ACC112 (cell line): Measurements from ENCODE around the gene PSMD9.
"Not testable (repeated sequence)": the region's sequence is repeated elsewhere in the genome, so short reads cannot be mapped to it uniquely, and the experiment has no call there.

Experiments
- H2AFZ ChIP-seq: fragments of 200-600 bp; sonication (generic); one replicate; pipeline ENCODE4 v1.6.0; 2017; ENCODE audit warnings: antibody characterized with exemption, low read length; ENCODE audit not compliant: unreplicated experiment
- H3K27ac ChIP-seq: fragments of 200-600 bp; sonication (generic); 2 replicates; pipeline ENCODE4 v1.5.1; 2014; ENCODE audit warnings: low read depth, mild to moderate bottlenecking, antibody characterized with exemption, low read length, moderate library complexity
- H3K27me3 ChIP-seq: fragments of 200-600 bp; sonication (generic); 2 replicates; pipeline ENCODE4 v1.6.1; 2014; ENCODE audit warnings: mild to moderate bottlenecking, antibody characterized with exemption, low read length, moderate library complexity, mixed read lengths; ENCODE audit not compliant: insufficient read depth
- H3K36me3 ChIP-seq: fragments of 200-600 bp; sonication (generic); 2 replicates; pipeline ENCODE4 v1.6.1; 2016; ENCODE audit warnings: mild to moderate bottlenecking, antibody characterized with exemption, low read length, moderate library complexity, mixed read lengths; ENCODE audit not compliant: insufficient read depth
- H3K4me1 ChIP-seq: fragments of 200-600 bp; sonication (generic); one replicate; pipeline ENCODE4 v1.6.1; 2016; ENCODE audit warnings: low read length, mixed read lengths; ENCODE audit not compliant: insufficient read depth, unreplicated experiment, control insufficient read depth
- H3K4me3 ChIP-seq: fragments of 200-600 bp; sonication (generic); 2 replicates; pipeline ENCODE4 v1.5.1; 2014; ENCODE audit warnings: mild to moderate bottlenecking, low read depth, low read length
- H3K79me2 ChIP-seq: fragments of 200-600 bp; sonication (generic); one replicate; pipeline ENCODE4 v1.6.0; 2016; ENCODE audit warnings: low read length; ENCODE audit not compliant: control insufficient read depth, unreplicated experiment, insufficient read depth

Gene PSMD9, protein sequence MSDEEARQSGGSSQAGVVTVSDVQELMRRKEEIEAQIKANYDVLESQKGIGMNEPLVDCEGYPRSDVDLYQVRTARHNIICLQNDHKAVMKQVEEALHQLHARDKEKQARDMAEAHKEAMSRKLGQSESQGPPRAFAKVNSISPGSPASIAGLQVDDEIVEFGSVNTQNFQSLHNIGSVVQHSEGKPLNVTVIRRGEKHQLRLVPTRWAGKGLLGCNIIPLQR

DNA sequence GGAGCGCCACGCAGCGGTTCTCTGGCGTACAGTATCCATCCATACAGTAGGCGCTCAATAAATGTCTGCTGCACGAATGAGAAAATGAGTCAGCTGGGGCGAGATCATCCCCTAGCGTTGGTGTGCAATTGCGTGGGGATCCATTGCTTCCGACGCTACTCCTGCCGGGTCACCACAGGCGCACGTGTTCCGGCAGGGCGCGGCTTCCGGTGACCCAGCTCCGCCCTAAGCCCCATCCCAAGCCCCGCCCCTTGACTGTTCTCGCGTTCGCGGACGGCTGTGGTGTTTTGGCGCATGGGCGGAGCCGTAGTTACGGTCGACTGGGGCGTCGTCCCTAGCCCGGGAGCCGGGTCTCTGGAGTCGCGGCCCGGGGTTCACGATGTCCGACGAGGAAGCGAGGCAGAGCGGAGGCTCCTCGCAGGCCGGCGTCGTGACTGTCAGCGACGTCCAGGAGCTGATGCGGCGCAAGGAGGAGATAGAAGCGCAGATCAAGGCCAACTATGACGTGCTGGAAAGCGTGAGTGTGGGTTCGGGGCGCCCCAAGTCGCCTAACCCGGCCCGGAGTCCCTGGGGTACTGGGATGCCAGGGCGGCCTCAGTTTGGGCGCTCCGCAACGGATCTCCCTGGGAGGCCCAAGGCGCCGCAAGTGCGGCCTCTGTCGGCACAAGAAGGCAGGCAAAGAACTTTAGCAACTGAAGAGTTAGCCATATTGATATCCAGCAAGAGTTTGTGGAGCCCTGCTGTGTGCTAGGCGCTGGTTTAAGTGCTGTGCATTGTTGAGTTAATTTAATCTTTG is at the start of gene PSMD9:
TSS of gene PSMD9 (plus strand) at position 313 of the 796 bp plus-strand sequence. CDS start at position 380, 67 bp downstream.
- H3K27me3 ChIP-seq = no peaks in the 10 kb centered on the region
- H3K36me3 ChIP-seq = peaks cover 3% of the 10 kb centered on the region; the same call in 1 of the 2 replicates
- H3K79me2 ChIP-seq = peaks cover 36% of the 10 kb centered on the region
- H2AFZ ChIP-seq = peak within 1 kb of the TSS; percentile 62
- peak within 1 kb of the TSS; percentile 91 for H3K4me3 ChIP-seq
- peak within 1 kb of the TSS; percentile 87 for H3K27ac ChIP-seq
- peaks cover 12% of the 10 kb centered on the region for H3K4me1 ChIP-seq

DNA sequence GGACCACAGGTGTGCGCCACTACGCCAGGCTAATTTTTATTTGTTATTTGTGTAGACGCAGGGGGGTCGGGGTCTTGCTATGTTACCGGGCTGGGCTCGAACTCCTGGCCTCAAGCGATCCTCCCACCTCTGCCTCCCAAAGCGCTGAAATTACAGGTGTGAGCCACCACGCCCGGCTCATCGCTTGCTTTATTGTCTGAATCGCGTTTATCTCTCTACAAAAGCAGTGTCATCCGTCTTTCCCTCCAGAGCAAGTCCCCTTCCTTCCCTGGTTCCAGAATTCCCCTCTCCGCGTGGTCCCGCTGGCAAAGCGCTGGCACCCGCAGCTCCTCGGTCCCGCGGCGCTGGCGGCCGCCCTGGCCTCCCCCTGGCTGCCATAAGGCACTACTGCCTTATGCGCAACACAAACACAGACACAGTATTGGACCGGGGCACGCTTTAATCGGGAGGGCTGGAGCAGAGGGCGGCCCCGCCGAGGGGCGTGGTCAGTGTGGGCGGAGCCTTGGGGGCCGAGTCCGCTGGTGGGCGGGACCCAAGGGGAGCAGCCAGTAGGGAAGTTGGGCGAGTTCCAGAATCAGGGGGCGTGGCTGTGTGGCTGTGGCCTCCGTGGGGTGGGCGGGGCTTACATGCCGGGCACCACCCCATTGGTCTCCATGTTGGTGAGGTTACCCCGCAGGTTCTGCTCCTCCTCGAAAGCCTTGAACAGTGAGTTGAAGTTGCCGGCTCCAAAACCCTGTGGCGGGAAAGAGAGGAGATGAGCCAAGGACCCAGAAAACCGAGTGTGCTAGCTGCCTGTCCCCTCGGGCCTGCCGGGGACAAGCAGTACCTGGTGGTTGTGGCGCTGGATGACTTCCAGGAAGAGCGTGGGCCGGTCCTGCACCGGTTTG is 49.2 kb upstream of the PSMD9 start:
- no peak overlapping the region for H3K27ac ChIP-seq
- no peaks in the 10 kb centered on the region for H3K79me2 ChIP-seq
- no peaks in the 10 kb centered on the region for H3K4me1 ChIP-seq
- H2AFZ ChIP-seq = peak overlapping the region; percentile 66
- H3K36me3 ChIP-seq = no peaks in the 10 kb centered on the region
- H3K4me3 ChIP-seq = peak overlapping the region; percentile 85
- no peaks in the 10 kb centered on the region for H3K27me3 ChIP-seq

DNA sequence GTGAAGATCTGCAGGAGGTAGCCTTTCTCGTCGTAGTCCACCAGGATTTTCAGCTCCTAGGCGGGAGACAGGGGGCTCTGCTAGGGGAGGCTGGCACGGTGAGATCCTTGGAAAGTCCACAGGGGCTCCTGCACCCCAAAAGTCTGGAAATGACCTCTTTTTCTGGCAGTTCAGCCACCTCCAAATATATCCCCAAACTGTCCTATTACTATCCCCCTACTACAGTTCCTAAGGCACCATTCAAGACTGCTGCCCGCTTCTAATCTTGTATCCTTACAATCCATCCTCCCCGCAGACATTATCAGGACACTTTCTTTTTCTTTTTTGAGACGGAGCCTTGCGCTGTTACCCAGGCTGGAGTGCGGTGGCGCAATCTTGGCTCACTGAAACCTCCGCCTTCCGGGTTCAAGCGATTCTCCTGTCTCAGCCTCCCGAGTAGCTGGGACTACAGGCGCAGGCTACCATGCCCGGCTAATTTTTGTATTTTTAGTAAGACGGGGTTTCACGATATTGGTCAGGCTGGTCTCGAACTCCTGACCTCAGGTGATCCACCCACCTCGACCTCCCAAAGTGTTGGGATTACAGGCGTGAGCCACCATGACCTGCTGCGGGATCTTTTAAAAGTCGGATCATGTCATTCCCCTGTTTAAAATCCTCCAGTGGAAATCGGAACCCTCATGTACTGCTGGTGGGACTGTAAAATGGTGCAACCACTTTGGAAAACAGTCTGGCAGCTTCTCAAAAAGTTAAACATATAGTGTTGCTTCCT is 48.4 kb upstream of the PSMD9 start:
- Histone ChIP-seq H3K4me3 (peak overlapping the region; percentile 85), H2AFZ (peak overlapping the region; percentile 66), H3K27me3 (no peaks in the 10 kb centered on the region), H3K4me1 (no peaks in the 10 kb centered on the region), H3K79me2 (no peaks in the 10 kb centered on the region), H3K27ac (no peak overlapping the region), H3K36me3 (no peaks in the 10 kb centered on the region)

DNA sequence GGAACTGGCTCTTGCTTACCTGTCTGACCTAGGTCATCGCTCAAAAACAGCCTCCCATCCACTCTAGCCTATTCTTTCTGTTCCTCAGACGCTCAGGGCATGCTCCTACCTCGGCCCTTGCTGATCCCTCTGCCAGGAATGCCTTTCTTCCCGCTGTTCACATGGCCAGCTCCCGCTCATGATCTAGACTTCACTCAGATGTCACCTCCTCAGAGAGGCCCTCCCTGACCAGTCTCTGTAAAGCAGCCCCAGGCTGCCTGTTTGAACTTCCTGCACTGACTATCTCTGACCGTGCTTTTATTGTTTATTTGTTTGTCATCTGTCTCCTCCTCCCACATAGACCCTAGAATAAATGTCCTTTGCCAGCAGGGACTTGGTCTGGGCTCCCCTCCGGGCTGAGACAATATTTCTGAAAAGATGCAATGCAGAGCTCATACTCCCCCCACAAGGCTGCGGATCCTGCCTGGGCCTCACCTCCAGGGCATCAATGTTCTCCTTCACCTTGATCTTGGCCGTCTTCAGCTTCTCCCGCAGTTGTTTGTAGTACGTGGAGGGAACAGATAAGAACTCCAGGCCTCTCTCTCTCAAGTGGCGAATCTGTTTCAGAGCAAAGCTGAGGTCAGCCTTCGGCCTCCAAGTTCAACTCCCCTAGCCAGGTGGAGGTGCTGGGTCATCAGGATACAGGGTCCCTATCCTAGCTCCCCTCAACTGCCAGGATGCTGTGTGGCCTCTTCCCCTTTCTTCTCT is 45.2 kb upstream of the PSMD9 start:
- Histone ChIP-seq H3K36me3 (no peaks in the 10 kb centered on the region), H3K79me2 (no peaks in the 10 kb centered on the region), H3K27ac (no peak overlapping the region), H3K4me1 (no peaks in the 10 kb centered on the region), H2AFZ (no peak overlapping the region), H3K27me3 (no peaks in the 10 kb centered on the region), H3K4me3 (no peak overlapping the region)

DNA sequence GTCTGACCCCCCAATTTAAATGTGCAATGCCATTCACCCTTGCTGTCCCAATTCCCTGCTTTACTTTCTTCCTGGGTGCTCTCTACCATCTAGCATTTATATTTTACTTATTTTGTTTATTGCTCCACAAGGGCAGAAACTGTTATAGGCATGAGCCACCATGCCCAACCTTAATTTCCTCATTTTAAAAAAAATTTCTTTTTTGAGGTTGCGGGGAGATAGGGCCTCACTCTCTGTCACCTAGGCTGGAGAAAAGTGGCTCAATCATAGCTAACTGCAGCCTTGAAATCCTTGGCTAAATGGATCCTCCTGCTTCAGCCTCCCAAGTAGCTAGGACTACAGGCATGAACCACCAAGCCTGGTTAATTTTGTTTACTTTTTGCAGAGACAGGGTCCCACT is 42.9 kb upstream of the PSMD9 start:
- Histone ChIP-seq H3K36me3 (no peaks in the 10 kb centered on the region), H3K79me2 (no peaks in the 10 kb centered on the region), H3K27ac (no peak overlapping the region), H3K4me3 (no peak overlapping the region), H2AFZ (no peak overlapping the region), H3K27me3 (no peaks in the 10 kb centered on the region), H3K4me1 (no peaks in the 10 kb centered on the region)

DNA sequence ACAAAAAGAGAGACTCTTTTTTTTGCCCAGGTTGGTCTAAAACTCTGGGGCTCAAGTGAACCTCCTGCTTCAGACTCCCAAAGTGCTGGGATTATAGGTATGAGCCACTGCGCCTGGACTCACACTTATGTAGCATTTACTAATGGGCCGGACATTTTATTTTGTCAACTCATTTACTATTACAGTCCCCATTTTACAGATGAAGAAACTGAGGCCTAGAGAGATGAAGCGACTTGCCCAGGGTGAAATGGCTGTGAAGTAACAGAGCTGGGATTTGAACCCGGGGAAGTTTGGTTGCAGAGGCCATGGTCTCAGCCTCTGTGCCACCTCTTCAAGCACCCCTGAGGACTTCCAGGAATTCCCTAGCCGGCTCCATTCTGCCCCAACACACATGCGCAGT is 39.4 kb upstream of the PSMD9 start:
- Histone ChIP-seq H3K36me3 (no peaks in the 10 kb centered on the region), H3K27me3 (no peaks in the 10 kb centered on the region), H3K79me2 (no peaks in the 10 kb centered on the region), H3K27ac (no peak overlapping the region), H3K4me3 (no peak overlapping the region), H2AFZ (no peak overlapping the region), H3K4me1 (no peaks in the 10 kb centered on the region)

DNA sequence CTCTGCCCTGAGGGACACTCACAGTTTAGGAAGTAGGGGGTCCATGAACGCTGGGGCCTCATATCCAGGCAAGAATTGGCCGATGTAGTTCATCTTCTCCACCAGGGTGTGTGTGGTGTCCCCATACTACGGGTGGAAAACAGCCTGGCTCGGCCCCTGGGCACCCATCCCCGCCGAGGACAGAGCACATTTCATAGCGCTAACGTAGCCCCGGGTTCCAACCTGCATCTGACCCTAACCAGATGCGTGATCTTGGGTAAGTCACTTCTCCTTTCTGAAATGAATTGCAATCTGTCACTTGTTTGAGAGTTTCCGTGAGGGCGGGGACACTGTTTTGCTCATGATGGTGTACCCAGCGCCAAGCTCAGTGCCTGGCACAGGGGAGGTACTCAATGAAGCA is 38.9 kb upstream of the PSMD9 start:
- H3K36me3 ChIP-seq = no peaks in the 10 kb centered on the region
- H2AFZ ChIP-seq = no peak overlapping the region
- no peaks in the 10 kb centered on the region for H3K4me1 ChIP-seq
- H3K27me3 ChIP-seq = no peaks in the 10 kb centered on the region
- no peaks in the 10 kb centered on the region for H3K79me2 ChIP-seq
- H3K4me3 ChIP-seq = no peak overlapping the region
- H3K27ac ChIP-seq = no peak overlapping the region

DNA sequence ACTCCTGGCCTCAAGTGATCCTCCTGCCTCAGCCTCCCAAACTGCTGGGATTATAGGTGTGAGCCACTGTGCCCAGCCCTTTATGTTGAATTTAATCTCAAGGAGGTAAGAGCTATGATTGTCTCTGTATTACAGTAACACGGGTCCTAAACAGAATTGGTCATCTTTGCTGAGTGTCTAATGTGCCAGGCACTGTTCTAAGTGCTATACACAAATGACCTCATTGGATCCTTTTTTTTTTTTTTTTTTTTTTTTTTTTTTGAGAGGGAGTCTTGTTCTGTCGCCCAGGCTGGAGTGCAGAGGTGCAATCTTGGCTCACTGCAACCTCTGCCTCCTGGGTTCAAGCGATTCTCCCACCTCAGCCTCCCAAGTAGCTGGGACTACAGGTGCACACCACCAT is 36.2 kb upstream of the PSMD9 start:
- not testable (repeated sequence) for H3K36me3 ChIP-seq, H3K4me3 ChIP-seq, H3K79me2 ChIP-seq, H3K27ac ChIP-seq, H2AFZ ChIP-seq, H3K4me1 ChIP-seq, H3K27me3 ChIP-seq

DNA sequence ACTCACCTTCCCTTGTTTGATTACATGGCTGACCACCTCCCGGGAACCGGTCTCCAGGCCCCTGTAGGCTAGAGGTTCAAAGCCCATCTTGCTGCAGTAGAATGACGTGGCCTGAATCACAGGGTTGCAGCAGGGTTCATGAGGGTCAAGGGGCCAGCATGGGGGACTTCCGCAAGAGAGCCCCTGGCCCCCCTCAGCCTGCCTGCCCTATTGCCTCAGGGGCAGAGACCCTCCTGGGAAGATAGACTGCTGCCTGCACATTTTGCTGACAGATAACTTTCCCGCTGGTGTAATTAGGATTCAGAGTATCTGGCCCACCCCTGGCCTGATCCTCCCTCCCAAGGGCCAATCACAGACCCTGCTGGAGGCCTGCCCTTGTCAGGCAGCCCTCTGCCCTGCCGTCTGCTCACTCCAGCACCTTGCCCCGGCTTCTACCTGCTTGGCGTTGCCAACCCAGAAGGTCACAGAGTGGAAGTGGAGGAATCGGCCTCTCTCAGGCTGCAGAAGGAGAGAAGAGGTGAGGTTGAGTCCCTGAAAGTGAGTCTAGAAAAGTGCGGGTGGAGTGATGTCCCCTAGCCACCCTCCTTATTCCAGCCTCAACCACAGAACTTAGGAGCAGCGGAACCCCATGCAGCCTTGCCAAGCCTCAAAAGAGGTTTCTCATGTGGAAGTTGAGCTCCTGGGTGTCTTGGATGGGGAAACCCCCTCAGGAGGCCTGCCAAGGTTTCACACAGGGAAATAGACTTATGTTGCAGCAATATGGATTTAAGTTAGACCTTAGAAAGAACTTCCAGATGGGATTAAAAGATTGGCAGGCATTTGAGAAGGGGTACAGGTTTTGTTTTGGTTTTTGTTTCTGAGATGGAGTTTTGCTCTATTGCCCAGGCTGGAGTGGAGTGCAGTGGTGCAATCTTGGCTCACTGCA is 31.0 kb upstream of the PSMD9 start:
- H3K4me1 ChIP-seq = peaks cover 35% of the 10 kb centered on the region
- H2AFZ ChIP-seq = no peak overlapping the region
- H3K27me3 ChIP-seq = no peaks in the 10 kb centered on the region
- no peaks in the 10 kb centered on the region for H3K79me2 ChIP-seq
- no peaks in the 10 kb centered on the region for H3K36me3 ChIP-seq
- peak overlapping the region; percentile 88; the same call in 1 of the 2 replicates for H3K27ac ChIP-seq
- H3K4me3 ChIP-seq = no peak overlapping the region
